K562 (cell line): Measurements from ENCODE around the gene IGF2BP1. TPM values are rescaled to one million over a fixed set of nuclear protein-coding genes. Genes with fewer than 3 reads are reported as not detected.

Experiments
- ATAC-seq: fragments of 200-7000 bp; cut with Tn5 transposase; 3 replicates; pipeline ENCODE4 v1.9.1; 2020; ENCODE audit warnings: moderate library complexity
- BruUV-seq: library from RNA; stranded (reverse); fragments of 400-500 nt; replicated peaks from 2 replicates; lab custom pipeline; 2021; lab: Mats Ljungman, UMichigan
- CTCF ChIA-PET: fragments of 300-600 bp; formaldehyde crosslinking; extraction: SDS; loops from one replicate; lab custom pipeline; 2021; ENCODE audit warnings: low intra/inter-chr PET ratio; lab: Yijun Ruan, JAX
- POLR2A ChIA-PET: fragments of 300-600, 350-650 bp; sonication (Branson Sonifier 250); formaldehyde crosslinking; extraction: SDS; loops from one replicate; lab custom pipeline; 2021; ENCODE audit warnings: antibody characterized with exemption, inconsistent platforms; lab: Yijun Ruan, JAX
- DNase-seq, 4 experiments: peaks; one replicate each; pipeline versions ENCODE4 v3.0.0 to v3.0.0-alpha.2; 2011 to 2018; ENCODE audit warnings: low spot score in 3 of 4, mixed read lengths in 3 of 4; ENCODE audit errors: extremely low read depth in 1 of 4
- FAIRE-seq: peaks from 2 replicates; lab custom pipeline; 2011; peaks lifted over from hg19 to GRCh38; lab: Jason Lieb, UNC
- H2AFZ ChIP-seq: 2 replicates; pipeline ENCODE4 v1.6.0; 2011; ENCODE audit warnings: low read depth, low read length, control low read depth, inconsistent platforms
- H3K27ac ChIP-seq: fragments of 200-600 bp; 3 replicates; pipeline ENCODE4 v1.8.0; 2011; ENCODE audit warnings: low read depth, mild to moderate bottlenecking, control low read depth, inconsistent platforms, low read length, moderate library complexity, mixed read lengths; ENCODE audit errors: extremely low read depth
- H3K27me3 ChIP-seq, 2 experiments: fragments of 300-600 bp in 1 of 2; 2 replicates in 1 of 2; 3 replicates in 1 of 2; pipeline versions ENCODE4 v1.6.0 to v1.8.0; 2011; ENCODE audit warnings: inconsistent platforms in 2 of 2, low read length in 2 of 2, mild to moderate bottlenecking in 1 of 2, mixed read lengths in 1 of 2, moderate library complexity in 1 of 2; ENCODE audit not compliant: control insufficient read depth in 2 of 2, insufficient read depth in 2 of 2
- H3K36me3 ChIP-seq: fragments of 300-600 bp; 3 replicates; pipeline ENCODE4 v1.8.0; 2011; ENCODE audit warnings: mild to moderate bottlenecking, low read length, inconsistent platforms; ENCODE audit not compliant: control insufficient read depth, insufficient read depth
- H3K4me1 ChIP-seq, 2 experiments: fragments of 200-600 bp in 1 of 2; replicated peaks in 1 of 2; 2 replicates in 1 of 2; 3 replicates in 1 of 2; pipeline versions ENCODE4 v1.5.1 to v1.8.0; 2011; ENCODE audit warnings: inconsistent platforms in 2 of 2, low read length in 2 of 2, mild to moderate bottlenecking in 1 of 2, mixed read lengths in 1 of 2, moderate library complexity in 1 of 2; ENCODE audit not compliant: control insufficient read depth in 2 of 2, insufficient read depth in 2 of 2
- H3K4me2 ChIP-seq: 2 replicates; pipeline ENCODE4 v1.6.1; 2011; ENCODE audit warnings: low read length, control low read depth, inconsistent platforms, mixed read lengths; ENCODE audit not compliant: insufficient read depth
- H3K4me3 ChIP-seq: fragments of 200-600 bp; sonication (generic), shearing (Covaris generic); 2 replicates; pipeline ENCODE4 v1.5.1; 2016; ENCODE audit warnings: control low read depth, inconsistent platforms
- H3K79me2 ChIP-seq: fragments of 200-600 bp; 3 replicates; pipeline ENCODE4 v1.8.0; 2011; ENCODE audit warnings: low read length, inconsistent platforms; ENCODE audit not compliant: control insufficient read depth, insufficient read depth
- H3K9ac ChIP-seq, 2 experiments: 2 replicates each; pipeline versions ENCODE4 v1.6.0 to v1.6.1; 2011; ENCODE audit warnings: low read depth in 2 of 2, low read length in 2 of 2, control low read depth in 1 of 2, inconsistent platforms in 1 of 2, mild to moderate bottlenecking in 1 of 2, mixed read lengths in 1 of 2; ENCODE audit not compliant: insufficient read depth in 1 of 2
- H3K9me1 ChIP-seq: one replicate; pipeline ENCODE4 v1.6.0; 2011; ENCODE audit warnings: inconsistent platforms, mild to moderate bottlenecking, low read length, moderate library complexity; ENCODE audit not compliant: control insufficient read depth, insufficient read depth
- H3K9me3 ChIP-seq: replicated peaks from 2 replicates; pipeline ENCODE4 v1.5.1; 2011; ENCODE audit warnings: low read depth, low read length, inconsistent platforms; ENCODE audit not compliant: control insufficient read depth, insufficient read depth
- H4K20me1 ChIP-seq: replicated peaks from 2 replicates; pipeline ENCODE4 v1.6.1; 2011; ENCODE audit warnings: low read length, inconsistent platforms, mixed read lengths; ENCODE audit not compliant: control insufficient read depth, insufficient read depth
- CREB1 ChIP-seq, 2 experiments: sonication (generic) in 1 of 2; formaldehyde crosslinking in 1 of 2; IDR thresholded peaks; 2 replicates each; pipeline versions ENCODE4 v1.6.1 to v1.8.0; 2012 to 2022; ENCODE audit warnings: inconsistent platforms in 1 of 2, mild to moderate bottlenecking in 1 of 2, missing genetic modification reagents in 1 of 2, moderate library complexity in 1 of 2
- CXXC5 ChIP-seq: fragments of 250-450 bp; sonication (Bioruptor Pico); IDR thresholded peaks from 2 replicates; pipeline ENCODE4 v1.8.0; 2022; ENCODE audit warnings: inconsistent platforms, mild to moderate bottlenecking, moderate library complexity
- ESRRB ChIP-seq: fragments of 250-450 bp; sonication (Bioruptor Pico); IDR thresholded peaks from 2 replicates; pipeline ENCODE4 v1.5.0; 2020; ENCODE audit warnings: mild to moderate bottlenecking, moderate library complexity, borderline replicate concordance
- FIP1L1 ChIP-seq: fragments of 200-400 bp; formaldehyde crosslinking; IDR thresholded peaks from 2 replicates; pipeline ENCODE4 v1.6.1; 2018; ENCODE audit warnings: mild to moderate bottlenecking, low read depth, low read length; ENCODE audit not compliant: poor library complexity, severe bottlenecking
- FOXO4 ChIP-seq: fragments of 450-650 bp; formaldehyde crosslinking; IDR thresholded peaks from 2 replicates; pipeline ENCODE4 v1.4.0; 2020; ENCODE audit warnings: mild to moderate bottlenecking, moderate library complexity
- GTF2B ChIP-seq: IDR thresholded peaks from 2 replicates; pipeline ENCODE4 v1.6.1; 2011; ENCODE audit not compliant: insufficient read length; ENCODE audit errors: extremely low read depth
- HMGN3 ChIP-seq: IDR thresholded peaks from 2 replicates; pipeline ENCODE4 v1.6.1; 2011; ENCODE audit warnings: borderline replicate concordance, low read depth, mild to moderate bottlenecking, mixed read lengths, low read length; ENCODE audit not compliant: insufficient read length; ENCODE audit errors: extremely low read depth
- MNT ChIP-seq, 2 experiments: fragments of 450-650 bp; conservative IDR thresholded peaks; 2 replicates each; pipeline ENCODE4 v1.6.1; 2017; ENCODE audit warnings: mild to moderate bottlenecking in 2 of 2, moderate library complexity in 2 of 2
- NFIC ChIP-seq: fragments of 450-650 bp; IDR thresholded peaks from 2 replicates; pipeline ENCODE4 v1.6.1; 2017; ENCODE audit warnings: mild to moderate bottlenecking, inconsistent platforms
- POLR2G ChIP-seq: fragments of 200-400 bp; formaldehyde crosslinking; IDR thresholded peaks from 2 replicates; pipeline ENCODE4 v1.6.1; 2017; ENCODE audit warnings: low read depth, mild to moderate bottlenecking, antibody characterized with exemption, low read length, moderate library complexity
- RNF2 ChIP-seq: sonication (generic); IDR thresholded peaks from 2 replicates; pipeline ENCODE4 v1.6.1; 2016
- SMAD2 ChIP-seq: fragments of 150-350 bp; IDR thresholded peaks from 2 replicates; pipeline ENCODE4 v1.6.1; 2014; ENCODE audit warnings: low read depth, mild to moderate bottlenecking, low read length
- ZKSCAN1 ChIP-seq: fragments of 150-350 bp; IDR thresholded peaks from 2 replicates; pipeline ENCODE4 v1.6.1; 2016; ENCODE audit warnings: low read depth, low read length
- ZNF311 ChIP-seq: fragments of 250-450 bp; sonication (Bioruptor Pico); IDR thresholded peaks from 2 replicates; pipeline ENCODE4 v1.4.0; 2020; ENCODE audit warnings: mild to moderate bottlenecking, moderate library complexity
- ZNF507 ChIP-seq: conservative IDR thresholded peaks from 2 replicates; pipeline ENCODE4 v1.6.1; 2017; ENCODE audit warnings: missing genetic modification characterization, missing compliant biosample characterization
- ZNF644 ChIP-seq: fragments of 200-800 bp; sonication (Bioruptor generic); IDR thresholded peaks from 2 replicates; pipeline ENCODE4 v1.6.1; 2016; ENCODE audit warnings: low read depth, missing genetic modification characterization, missing compliant biosample characterization
- WGBS: fragments of 100-300 bp; shearing (Covaris generic); methylation state at CpG from one replicate; pipeline ENCODE4 v1.1.6; 2016; ENCODE audit warnings: low coverage, mixed read lengths; ENCODE audit not compliant: insufficient coverage; ENCODE audit errors: missing lambda C conversion rate; 5-methylcytosine and 5-hydroxymethylcytosine counted together
- in situ Hi-C: fragments of 300-500 bp; cut with MboI; formaldehyde crosslinking; loops from 4 replicates; pipeline ENCODE4 v1.15.0; 2018; ENCODE audit warnings: inconsistent platforms, mixed read lengths
- intact Hi-C: fragments of 100-400 bp; cut with micrococcal nuclease; formaldehyde crosslinking; loops from 2 replicates; pipeline ENCODE4 v1.14.2; 2022
- polyA plus RNA-seq, 8 experiments: library from polyadenylated mRNA; depleted of rRNA in 4 of 8; stranded (reverse) in 5 of 8; unstranded in 3 of 8; fragments of >200 nt; fragmentation: Nextera tagmentation in 2 of 8; fragmentation: Illumina TruSeq in 1 of 8; extraction: Ambion mirVana in 2 of 8; extraction: Trizol in 1 of 8; gene quantifications; 2 replicates each; pipeline versions ENCODE4 v1.2.1 to v1.2.3, GENCODE V29; 2011 to 2014; ENCODE audit warnings: inconsistent platforms in 1 of 8, missing spikeins in 1 of 8
- total RNA-seq, 7 experiments: library from RNA; depleted of rRNA in 6 of 7; stranded (reverse); fragments of >200 nt in 6 of 7; fragmentation: Illumina TruSeq in 2 of 7; extraction: Trizol in 2 of 7; gene quantifications; 2 replicates each; pipeline versions ENCODE4 v1.2.1 to v1.2.3, GENCODE V29; 2011 to 2021; ENCODE audit warnings: low replicate concordance in 1 of 7

IGF2BP1 gene
- total and polyA plus RNA-seq, 9 of the 15 experiments (the other 6 are each of a cell fraction or from before 2014, with no cell fraction given) = 13.0 to 318 (median 53.6) TPM

- no peak for TF ChIP-seq FOXO4 (CRISPR knock-in tag)
Observed at GRCh38 chr17:48996722-48997102, 473 bp upstream of the IGF2BP1 start (continued).

GRCh38 chr17:48997827-48998586 lies 822 bp downstream of the IGF2BP1 start:
- 2% methylated on average over 51 of the region's 63 CpGs for WGBS
- Histone ChIP-seq H3K4me1 (peaks cover 7 to 12% of the 10 kb centered on the region in 2 experiments; a peak in 3 of 5 replicates), H3K27ac (peak overlapping the region; percentile 97), H4K20me1 (no peaks in the 10 kb centered on the region), H3K9ac (peak overlapping the region; percentile 97 to 99), H3K27me3 (no peaks in the 10 kb centered on the region), H3K4me3 (peak overlapping the region; percentile 78), H3K79me2 (peaks cover 88% of the 10 kb centered on the region), H2AFZ (peak overlapping the region; percentile 46; the same call in 1 of the 2 replicates), H3K36me3 (peaks cover 26% of the 10 kb centered on the region; the same call in 2 of the 3 replicates), H3K4me2 (peak overlapping the region; percentile 88), H3K9me3 (no peaks in the 10 kb centered on the region), H3K9me1 (no peaks in the 10 kb centered on the region)
- ATAC-seq (peak; percentile 13), FAIRE-seq (no peak), DNase-seq (peak; percentile 70 to 80 (median 76))
- no TSS peak for BruUV-seq
- intact Hi-C loops (loop anchor here (2.0 to 5.0 kb wide), 4 partner anchors 34 to 371 kb away; partner anchors contain the start of genes HOXB9 and UBE2Z), in situ Hi-C loops (no loop called here)
- CTCF ChIA-PET = no interaction called here
- POLR2A ChIA-PET = interaction anchor here (0.8 to 2.1 kb wide), 3 partner anchors 8 to 26 kb away, joined by 3 to 4 read pairs (median 3); no protein-coding TSS in a partner anchor
- TF ChIP-seq NFIC (no peak; the same call in 1 of the 2 replicates), ESRRB (CRISPR knock-in tag) (no peak), CXXC5 (CRISPR knock-in tag) (peak; percentile 31; the same call in 1 of the 2 replicates), ZKSCAN1 (0 out of 2 replicates have a peak, but pooled peaks have one; percentile 2), ZNF644 (tag) (no peak), FIP1L1 (no peak), HMGN3 (peak; percentile 21), MNT (conservative IDR thresholded peaks at IDR 0.05) (peak; percentile 49 to 75), SMAD2 (no peak), GTF2B (no peak), ZNF507 (no peak), POLR2G (peak; percentile 83), RNF2 (no peak; the same call in 1 of the 2 replicates), CREB1 (IDR thresholded peaks at IDR 0.05) (no peak), CREB1 (CRISPR knock-in tag; IDR thresholded peaks at IDR 0.05) (no peak), ZNF311 (CRISPR knock-in tag) (no peak)
